ENCODE results near the gene TJP2. TPM values are rescaled to one million over a fixed set of nuclear protein-coding genes. Genes with fewer than 3 reads are reported as not detected.

Gene TJP2
- total and polyA plus RNA-seq, 2 donors (not counting 3 experiments of a cell fraction or from before 2014, with no cell fraction given): 83.0 to 168 TPM

- H4K20me1 ChIP-seq (replicated peaks; ENCODE audit: control insufficient read depth, extremely low read depth, insufficient read depth, low read length): no peaks in the 10 kb centered on the region
- no peaks in the 10 kb centered on the region for H3K4me1 ChIP-seq (ENCODE audit: control insufficient read depth, extremely low read depth, insufficient read depth, low read length)
- BruUV-seq (replicated peaks): no TSS peak
- no peak overlapping the region for H3K4me2 ChIP-seq (ENCODE audit: insufficient read depth, low read length)
- H2AFZ ChIP-seq (ENCODE audit: low read depth, low read length): no peak overlapping the region
- TF ChIP-seq CTCF (IDR thresholded peaks at IDR 0.05; ENCODE audit: extremely low read depth in 1 of 2, insufficient read depth in 1 of 2, low read depth in 1 of 2, low read length in 2 of 2) (no peak), GATA2 (IDR thresholded peaks at IDR 0.05; ENCODE audit: insufficient read depth, insufficient read length, low read depth, low read length) (no peak), MAX (IDR thresholded peaks at IDR 0.05; ENCODE audit: insufficient read depth, insufficient read length) (no peak), FOS (IDR thresholded peaks at IDR 0.05; ENCODE audit: borderline replicate concordance, insufficient read depth, low read length) (no peak), POLR2AphosphoS5 (IDR thresholded peaks at IDR 0.05; ENCODE audit: insufficient read depth, low read depth, low read length) (no peak), JUN (IDR thresholded peaks at IDR 0.05; ENCODE audit: borderline replicate concordance, insufficient read depth, insufficient read length, low read depth) (no peak), EZH2 (IDR thresholded peaks at IDR 0.05; ENCODE audit: borderline replicate concordance, low read depth, low read length, severe bottlenecking) (no peak), MYC (IDR thresholded peaks at IDR 0.05; ENCODE audit: low read depth, low read length) (no peak), POLR2A (IDR thresholded peaks at IDR 0.05; ENCODE audit: low read depth, low read length) (no peak)
- no peak overlapping the region for H3K9ac ChIP-seq (replicated peaks; ENCODE audit: extremely low read depth, insufficient read depth, low read length)
- POLR2A ChIA-PET: no interaction called here
- FAIRE-seq: no peak
- dilution Hi-C loops (cut with MboI; ENCODE audit: extremely low pct_ligation_motif_present, low sequenced_read_pairs): no loop called here
- H3K4me3 ChIP-seq (replicated peaks in 1 of 3; ENCODE audit: insufficient read depth in 1 of 3, low read depth in 1 of 3, low read length in 3 of 3): no peak overlapping the region
- no peaks in the 10 kb centered on the region for H3K79me2 ChIP-seq (ENCODE audit: control insufficient read depth, insufficient read depth, low read length)
- no peak for DNase-seq (ENCODE audit: low read depth, low spot score)
- peaks cover 2 to 12% of the 10 kb centered on the region in 2 experiments for H3K36me3 ChIP-seq (ENCODE audit: control insufficient read depth in 2 of 2, extremely low read depth in 1 of 2, insufficient read depth in 2 of 2, low read length in 2 of 2)
- no peaks in the 10 kb centered on the region for H3K9me1 ChIP-seq (replicated peaks; ENCODE audit: control insufficient read depth, extremely low read depth, insufficient read depth, low read length)
- intact Hi-C loops (cut with micrococcal nuclease): no loop called here
- CTCF ChIA-PET: interaction anchor here (1.2 to 1.6 kb wide), 2 partner anchors 35 to 673 kb away, joined by 3 to 4 read pairs; no protein-coding TSS in a partner anchor
- no peaks in the 10 kb centered on the region for H3K27me3 ChIP-seq (ENCODE audit: control insufficient read depth in 2 of 2, insufficient read depth in 2 of 2, low read length in 2 of 2)
- no peaks in the 10 kb centered on the region for H3K9me3 ChIP-seq (replicated peaks; ENCODE audit: control insufficient read depth, insufficient read depth, low read length)
- H3K27ac ChIP-seq (ENCODE audit: insufficient read depth, low read depth, low read length): no peak overlapping the region
These were observed 84.5 kb downstream of the TJP2 start for GRCh38 chr9:69258551-69258950.

Data from endothelial cell of umbilical vein (primary cell).